Sigmoid colon (tissue), 7 donors: ENCODE results near the gene THOC5. TPM values are rescaled to one million over a fixed set of nuclear protein-coding genes. Genes with fewer than 3 reads are reported as not detected.

ENCODE experiments used
- DNase-seq: peaks from one replicate; pipeline ENCODE4 v3.0.0-alpha.2; 2019
- H3K27ac ChIP-seq, 4 donors: fragments of 200-600 bp; sonication (generic); one replicate each; pipeline ENCODE4 v1.5.1; 2016 to 2019; ENCODE audit warnings: mild to moderate bottlenecking in 1 of 4
- H3K27me3 ChIP-seq, 3 donors: fragments of 200-600 bp; sonication (generic); one replicate each; pipeline ENCODE4 v1.5.1; 2019; ENCODE audit warnings: mild to moderate bottlenecking in 1 of 3
- H3K36me3 ChIP-seq, 4 donors: fragments of 200-600 bp; sonication (generic); one replicate each; pipeline ENCODE4 v1.5.1; 2016 to 2019
- H3K4me1 ChIP-seq, 4 donors: fragments of 200-600 bp; sonication (generic); one replicate each; pipeline ENCODE4 v1.5.1; 2017 to 2019
- H3K4me3 ChIP-seq, 4 donors: fragments of 200-600 bp; sonication (generic); one replicate each; pipeline ENCODE4 v1.5.1; 2017 to 2019; ENCODE audit warnings: mild to moderate bottlenecking in 2 of 4, moderate library complexity in 1 of 4
- H3K9me3 ChIP-seq, 4 donors: fragments of 200-600 bp in 3 of 4; sonication (generic) in 3 of 4; one replicate each; pipeline versions ENCODE4 v1.5.1 to v1.6.1; 2013 to 2019
- EP300 ChIP-seq, 4 donors: sonication (generic); formaldehyde crosslinking; IDR thresholded peaks; one replicate each; pipeline ENCODE4 v1.6.1; 2017; ENCODE audit warnings: antibody characterized with exemption in 4 of 4
- POLR2A ChIP-seq, 2 donors: fragments of 450-650 bp; IDR thresholded peaks; one replicate each; pipeline ENCODE4 v1.6.1; 2016; ENCODE audit warnings: antibody characterized with exemption in 2 of 2, mild to moderate bottlenecking in 2 of 2, moderate library complexity in 2 of 2
- POLR2AphosphoS5 ChIP-seq, 4 donors: sonication (generic); formaldehyde crosslinking; IDR thresholded peaks; one replicate each; pipeline ENCODE4 v1.6.1; 2017; ENCODE audit warnings: antibody characterized with exemption in 4 of 4
- WGBS, 2 donors: extraction: QIAGEN DNeasy Blood & Tissue Kit; methylation state at CpG; one replicate each; pipeline ENCODE4 v1.1.7; 2013; 5-methylcytosine and 5-hydroxymethylcytosine counted together
- intact Hi-C: fragments of 100-400 bp; cut with DNase I; formaldehyde crosslinking; loops from one replicate; pipeline ENCODE4 v1.15.1; 2023
- polyA plus RNA-seq, 3 donors: library from polyadenylated mRNA; stranded (reverse); fragments of 200-250 nt; gene quantifications; one replicate each; pipeline ENCODE4 v1.2.3, GENCODE V29; 2013
- total RNA-seq, 4 donors: library from RNA; depleted of rRNA; stranded (reverse); fragments of >200 nt; gene quantifications; one replicate each; pipeline ENCODE4 v1.1.0, GENCODE V29; 2016
- TF ChIP-seq, protein P1 (sequence below), 4 experiments: fragments of 450-650 bp in 3 of 4; fragments of 200-600 bp in 1 of 4; IDR thresholded peaks; one replicate each; pipeline ENCODE4 v1.5.1; 2016 to 2019; ENCODE audit warnings: antibody characterized with exemption in 4 of 4, mild to moderate bottlenecking in 3 of 4, moderate library complexity in 2 of 4
- donor health status: healthy with polysubstance abuse.
- donor health status: Bipolar disorder and iron deficiency.
- donor health status: healthy.

Gene THOC5
- total and polyA plus RNA-seq, 7 donors: 12.0 to 72.2 (median 50.1) TPM

DNA sequence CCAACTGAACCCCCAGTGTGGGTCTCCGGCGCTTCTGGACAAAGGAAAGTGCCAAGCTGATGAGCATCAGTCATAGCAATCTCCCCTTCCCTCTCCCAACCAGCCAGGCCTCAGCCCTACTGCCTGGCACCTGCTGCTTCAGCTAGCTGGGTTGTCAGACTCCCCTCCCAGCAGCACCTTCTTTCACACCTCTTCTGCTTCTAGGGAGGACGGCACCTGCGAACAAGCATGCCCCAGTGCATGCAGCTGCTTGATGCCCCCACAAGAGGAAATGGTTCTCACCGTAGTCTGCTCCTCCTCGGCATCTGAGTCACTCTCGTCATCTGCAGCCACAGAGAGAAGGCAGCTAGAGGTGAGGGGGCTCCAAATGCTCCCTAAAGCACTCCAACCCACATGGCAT lies 25.4 kb downstream of the THOC5 start:
- no peak for TF ChIP-seq POLR2AphosphoS5 (IDR thresholded peaks at IDR 0.05)
- 88 to 92% methylated on average over 7 of the region's 7 CpGs for WGBS, 2 donors
- Histone ChIP-seq H3K36me3 (peaks cover 23 to 100% (median 70%) of the 10 kb centered on the region in 4 donors), H3K9me3 (no peaks in the 10 kb centered on the region), H3K27ac (no peak overlapping the region), H3K4me1 (no peaks in the 10 kb centered on the region), H3K4me3 (no peak overlapping the region), H3K27me3 (no peaks in the 10 kb centered on the region)
- no peak for DNase-seq
- intact Hi-C loops: no loop called here

DNA sequence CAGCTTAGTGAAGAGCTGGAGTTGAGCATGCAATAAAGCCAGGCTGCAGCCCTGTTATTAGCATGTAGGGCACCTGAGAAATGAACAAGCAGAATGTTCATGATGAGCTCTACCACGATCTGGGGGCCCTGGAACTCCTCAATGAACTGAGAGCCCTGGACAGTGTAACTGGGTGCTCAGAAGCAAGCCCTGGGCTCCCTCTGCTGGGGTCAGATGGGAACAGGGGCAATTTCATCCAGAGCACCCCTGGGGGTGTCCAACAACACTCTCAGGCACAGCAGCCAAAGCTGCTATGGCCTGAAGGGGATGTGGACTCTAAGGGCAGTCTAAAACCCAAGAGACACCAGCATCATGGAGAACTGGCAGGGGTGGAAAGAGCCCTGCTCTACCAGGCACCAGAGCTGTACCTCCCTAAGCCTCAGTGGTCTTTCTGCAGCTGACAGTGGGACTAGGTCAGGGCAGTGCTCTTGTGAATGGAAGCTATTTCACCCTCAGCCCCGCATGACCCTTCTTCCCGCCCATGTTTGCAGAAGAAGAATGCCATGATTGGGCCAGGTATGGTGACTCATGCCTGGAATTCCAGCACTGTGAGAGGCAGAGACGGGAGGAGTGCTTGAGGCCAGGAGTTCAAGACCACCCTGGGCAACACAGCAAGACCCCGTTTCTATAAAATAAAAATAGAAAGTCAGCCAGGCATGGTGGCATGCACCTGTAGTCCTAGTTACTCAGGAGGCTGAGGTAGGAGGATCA lies 28.9 kb downstream of the THOC5 start:
- Histone ChIP-seq H3K4me3 (no peak overlapping the region), H3K4me1 (no peaks in the 10 kb centered on the region), H3K27me3 (no peaks in the 10 kb centered on the region), H3K9me3 (no peaks in the 10 kb centered on the region), H3K36me3 (peaks cover 18 to 95% (median 60%) of the 10 kb centered on the region in 4 donors), H3K27ac (no peak overlapping the region)
- intact Hi-C loops: loop anchor here (1.0 kb wide), 1 partner anchor 129 kb away; no protein-coding TSS in a partner anchor
- TF ChIP-seq EP300 (IDR thresholded peaks at IDR 0.05) (no peak), POLR2A (IDR thresholded peaks at IDR 0.05) (no peak), POLR2AphosphoS5 (IDR thresholded peaks at IDR 0.05) (peak in 2 of 4 donors; percentile 38 to 51)
- TF ChIP-seq, protein P1, sequence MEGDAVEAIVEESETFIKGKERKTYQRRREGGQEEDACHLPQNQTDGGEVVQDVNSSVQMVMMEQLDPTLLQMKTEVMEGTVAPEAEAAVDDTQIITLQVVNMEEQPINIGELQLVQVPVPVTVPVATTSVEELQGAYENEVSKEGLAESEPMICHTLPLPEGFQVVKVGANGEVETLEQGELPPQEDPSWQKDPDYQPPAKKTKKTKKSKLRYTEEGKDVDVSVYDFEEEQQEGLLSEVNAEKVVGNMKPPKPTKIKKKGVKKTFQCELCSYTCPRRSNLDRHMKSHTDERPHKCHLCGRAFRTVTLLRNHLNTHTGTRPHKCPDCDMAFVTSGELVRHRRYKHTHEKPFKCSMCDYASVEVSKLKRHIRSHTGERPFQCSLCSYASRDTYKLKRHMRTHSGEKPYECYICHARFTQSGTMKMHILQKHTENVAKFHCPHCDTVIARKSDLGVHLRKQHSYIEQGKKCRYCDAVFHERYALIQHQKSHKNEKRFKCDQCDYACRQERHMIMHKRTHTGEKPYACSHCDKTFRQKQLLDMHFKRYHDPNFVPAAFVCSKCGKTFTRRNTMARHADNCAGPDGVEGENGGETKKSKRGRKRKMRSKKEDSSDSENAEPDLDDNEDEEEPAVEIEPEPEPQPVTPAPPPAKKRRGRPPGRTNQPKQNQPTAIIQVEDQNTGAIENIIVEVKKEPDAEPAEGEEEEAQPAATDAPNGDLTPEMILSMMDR (IDR thresholded peaks at IDR 0.05): peak in 3 of 4 experiments; percentile 27 to 53 (median 52)
- no peak for DNase-seq
- 47 to 77% methylated on average over 5 of the region's 5 CpGs for WGBS, 2 donors

DNA sequence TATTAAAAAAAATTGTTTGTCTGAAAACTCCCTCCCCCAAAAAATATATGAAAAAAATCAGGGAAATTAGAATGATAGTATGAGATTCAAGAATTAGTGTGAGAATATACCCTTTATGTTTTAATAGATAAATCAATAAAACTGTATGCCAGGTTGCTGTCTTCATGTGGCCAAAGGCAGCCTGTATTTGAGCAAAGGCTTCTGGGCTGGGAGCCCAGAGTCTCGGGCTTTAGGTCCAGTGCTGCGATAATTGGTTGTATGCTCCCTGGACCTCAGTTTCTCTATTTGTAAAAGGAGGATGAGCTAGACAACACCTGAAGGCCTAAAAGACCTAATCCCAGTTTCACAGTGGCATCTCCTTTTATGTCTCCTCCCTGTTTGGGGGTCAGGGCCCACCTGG lies 29.8 kb downstream of the THOC5 start:
- H3K4me3 ChIP-seq: no peak overlapping the region
- peaks cover 21 to 95% (median 63%) of the 10 kb centered on the region in 4 donors for H3K36me3 ChIP-seq
- no peak for DNase-seq
- no peak overlapping the region for H3K27ac ChIP-seq
- 92 to 95% methylated on average over 2 of the region's 2 CpGs for WGBS, 2 donors
- intact Hi-C loops: loop anchor here (1.0 kb wide), 1 partner anchor 128 kb away; no protein-coding TSS in a partner anchor
- H3K4me1 ChIP-seq: no peaks in the 10 kb centered on the region
- no peaks in the 10 kb centered on the region for H3K9me3 ChIP-seq
- H3K27me3 ChIP-seq: no peaks in the 10 kb centered on the region
- TF ChIP-seq, protein P1 (IDR thresholded peaks at IDR 0.05): no peak
- TF ChIP-seq POLR2A (IDR thresholded peaks at IDR 0.05) (no peak), EP300 (IDR thresholded peaks at IDR 0.05) (no peak), POLR2AphosphoS5 (IDR thresholded peaks at IDR 0.05) (no peak)

DNA sequence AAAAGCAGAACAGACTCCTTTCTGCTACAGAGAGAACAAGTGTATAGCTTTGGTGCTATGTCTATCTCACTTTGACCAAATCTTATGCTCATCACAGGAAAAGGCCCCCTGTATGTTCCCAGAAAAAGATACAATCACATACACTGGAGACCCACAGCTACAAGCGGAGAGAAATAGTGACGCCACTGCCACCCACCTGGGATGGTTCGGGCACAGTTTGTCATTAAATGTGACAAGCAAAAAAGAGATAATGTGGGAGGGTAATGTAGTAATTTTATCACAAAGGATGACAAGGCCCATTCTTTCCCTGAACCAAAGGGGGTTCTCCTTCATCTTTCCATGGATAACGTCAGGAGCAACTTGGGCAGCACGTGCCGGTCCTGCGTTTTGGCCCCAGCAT lies 32.0 kb downstream of the THOC5 start:
- no peak for DNase-seq
- intact Hi-C loops: no loop called here
- no peak for TF ChIP-seq POLR2A (IDR thresholded peaks at IDR 0.05)
- Histone ChIP-seq H3K27me3 (no peaks in the 10 kb centered on the region), H3K27ac (no peak overlapping the region), H3K9me3 (no peaks in the 10 kb centered on the region), H3K36me3 (peaks cover 42 to 95% (median 68%) of the 10 kb centered on the region in 4 donors), H3K4me1 (no peaks in the 10 kb centered on the region), H3K4me3 (no peak overlapping the region)
- WGBS, 2 donors: 97 to 99% methylated on average over 7 of the region's 7 CpGs

DNA sequence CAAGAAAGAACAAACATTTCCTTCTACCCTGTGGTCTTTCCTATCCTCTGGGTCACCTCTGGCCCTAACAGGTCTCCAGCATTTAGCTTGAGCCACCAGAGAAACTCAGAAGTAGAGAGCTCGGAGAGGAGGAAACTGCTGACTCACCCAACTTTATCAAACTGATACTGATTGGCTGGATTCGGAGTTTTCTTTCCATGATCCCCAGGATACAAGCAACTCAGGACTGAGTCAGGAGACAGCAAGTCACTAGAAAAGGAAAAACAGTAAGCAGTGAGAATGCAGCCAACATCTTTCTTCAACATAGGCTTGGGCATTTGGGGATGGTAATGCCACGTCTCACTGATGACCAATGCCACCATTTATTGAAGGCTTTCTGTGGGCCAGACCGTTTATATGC lies 32.7 kb downstream of the THOC5 start:
- Histone ChIP-seq H3K36me3 (peaks cover 49 to 95% (median 69%) of the 10 kb centered on the region in 4 donors), H3K4me1 (no peaks in the 10 kb centered on the region), H3K4me3 (no peak overlapping the region), H3K27ac (no peak overlapping the region), H3K9me3 (no peaks in the 10 kb centered on the region), H3K27me3 (no peaks in the 10 kb centered on the region)
- intact Hi-C loops: no loop called here
- TF ChIP-seq POLR2A (IDR thresholded peaks at IDR 0.05): no peak
- TF ChIP-seq, protein P1 (IDR thresholded peaks at IDR 0.05): no peak
- TF ChIP-seq EP300 (IDR thresholded peaks at IDR 0.05): no peak
- no peak for TF ChIP-seq POLR2AphosphoS5 (IDR thresholded peaks at IDR 0.05)
- no peak for DNase-seq
- WGBS, 2 donors: 89 to 92% methylated on average over 4 of the region's 4 CpGs
